Lower lobe of right lung (tissue), 2 donors: Measurements from ENCODE around the gene NPIPB2. TPM values are rescaled to one million over a fixed set of nuclear protein-coding genes. Genes with fewer than 3 reads are reported as not detected.
"Not testable (repeated sequence)": the region's sequence is repeated elsewhere in the genome, so short reads cannot be mapped to it uniquely, and the experiment has no call there.

Experiments
- ATAC-seq, 2 donors: fragments of 200-7000 bp; cut with Tn5 transposase; one replicate each; pipeline ENCODE4 v1.9.1; 2020 to 2022; ENCODE audit warnings: mild to moderate bottlenecking in 2 of 2, moderate library complexity in 2 of 2
- DNase-seq: peaks from one replicate; pipeline ENCODE4 v3.0.0-alpha.2; 2020
- H3K27ac ChIP-seq: fragments of 200-600 bp; one replicate; pipeline ENCODE4 v1.8.0; 2022
- H3K27me3 ChIP-seq: fragments of 200-600 bp; one replicate; pipeline ENCODE4 v1.8.0; 2022; ENCODE audit warnings: low read depth
- H3K36me3 ChIP-seq: fragments of 200-600 bp; one replicate; pipeline ENCODE4 v1.8.0; 2022; ENCODE audit warnings: mild to moderate bottlenecking
- H3K4me1 ChIP-seq: fragments of 200-600 bp; one replicate; pipeline ENCODE4 v1.8.0; 2022
- H3K4me3 ChIP-seq: fragments of 200-600 bp; one replicate; pipeline ENCODE4 v1.8.0; 2022; ENCODE audit warnings: mild to moderate bottlenecking
- H3K9me3 ChIP-seq: fragments of 200-600 bp; one replicate; pipeline ENCODE4 v1.8.0; 2022
- intact Hi-C: fragments of 100-400 bp; cut with DNase I; formaldehyde crosslinking; loops from one replicate; pipeline ENCODE4 v1.11.0; 2022
- total RNA-seq: library from RNA; stranded (reverse); fragmentation: NEBNext Ultra II Directional; extraction: Animal tissue kit (Norgen Biotek cat#: 25700); gene quantifications from one replicate; pipeline ENCODE4 v1.2.1, GENCODE V29; 2021
- TF ChIP-seq, protein P1 (sequence below): fragments of 200-600 bp; IDR thresholded peaks from one replicate; pipeline ENCODE4 v1.8.0; 2022; ENCODE audit warnings: antibody characterized with exemption, mild to moderate bottlenecking
- donor health status: DM: no; HTN: yes; CAD: no; lungs with severe emphysema.

NPIPB2 gene
- total RNA-seq, 1 donor from 2014 or later: 5.6 TPM

DNA sequence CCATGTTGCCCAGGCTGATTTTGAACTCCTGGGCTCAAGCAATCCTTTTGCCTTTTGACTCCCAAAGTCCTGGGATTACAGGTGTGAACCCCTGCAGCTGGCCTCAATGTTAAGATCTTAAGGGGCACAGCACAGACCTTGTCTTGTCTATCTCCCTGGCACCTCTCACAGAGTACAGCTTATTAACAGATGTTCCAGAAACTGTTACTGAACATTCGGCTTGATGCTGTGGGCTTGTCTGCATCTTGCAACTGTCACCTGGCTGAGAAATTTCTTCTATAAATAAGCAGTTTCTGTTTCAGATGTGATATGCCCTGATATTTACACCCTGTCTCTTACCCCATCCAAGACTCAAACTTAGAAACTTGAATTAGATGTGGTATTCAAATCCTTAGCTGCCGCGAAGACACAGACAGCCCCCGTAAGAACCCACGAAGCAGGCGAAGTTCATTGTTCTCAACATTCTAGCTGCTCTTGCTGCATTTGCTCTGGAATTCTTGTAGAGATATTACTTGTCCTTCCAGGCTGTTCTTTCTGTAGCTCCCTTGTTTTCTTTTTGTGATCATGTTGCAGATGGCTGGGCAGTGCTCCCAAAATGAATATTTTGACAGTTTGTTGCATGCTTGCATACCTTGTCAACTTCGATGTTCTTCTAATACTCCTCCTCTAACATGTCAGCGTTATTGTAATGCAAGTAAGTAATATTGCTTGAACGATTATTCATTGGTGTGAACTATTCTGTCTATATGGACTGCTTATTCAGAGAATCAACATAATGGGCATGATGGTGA, 23.1 kb upstream of the NPIPB2 start, which contains the start of gene TNFRSF17:
Gene TNFRSF17, plus strand, starts transcription at position 450 of the 791 bp plus-strand sequence. Its CDS starts 115 bp downstream, at position 565.
- no peaks in the 10 kb centered on the region for H3K4me1 ChIP-seq
- ATAC-seq (peak in 1 of 2 donors; percentile 35), DNase-seq (no peak)
- no peaks in the 10 kb centered on the region for H3K36me3 ChIP-seq
- TF ChIP-seq, protein P1, sequence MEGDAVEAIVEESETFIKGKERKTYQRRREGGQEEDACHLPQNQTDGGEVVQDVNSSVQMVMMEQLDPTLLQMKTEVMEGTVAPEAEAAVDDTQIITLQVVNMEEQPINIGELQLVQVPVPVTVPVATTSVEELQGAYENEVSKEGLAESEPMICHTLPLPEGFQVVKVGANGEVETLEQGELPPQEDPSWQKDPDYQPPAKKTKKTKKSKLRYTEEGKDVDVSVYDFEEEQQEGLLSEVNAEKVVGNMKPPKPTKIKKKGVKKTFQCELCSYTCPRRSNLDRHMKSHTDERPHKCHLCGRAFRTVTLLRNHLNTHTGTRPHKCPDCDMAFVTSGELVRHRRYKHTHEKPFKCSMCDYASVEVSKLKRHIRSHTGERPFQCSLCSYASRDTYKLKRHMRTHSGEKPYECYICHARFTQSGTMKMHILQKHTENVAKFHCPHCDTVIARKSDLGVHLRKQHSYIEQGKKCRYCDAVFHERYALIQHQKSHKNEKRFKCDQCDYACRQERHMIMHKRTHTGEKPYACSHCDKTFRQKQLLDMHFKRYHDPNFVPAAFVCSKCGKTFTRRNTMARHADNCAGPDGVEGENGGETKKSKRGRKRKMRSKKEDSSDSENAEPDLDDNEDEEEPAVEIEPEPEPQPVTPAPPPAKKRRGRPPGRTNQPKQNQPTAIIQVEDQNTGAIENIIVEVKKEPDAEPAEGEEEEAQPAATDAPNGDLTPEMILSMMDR: no peak
- H3K27ac ChIP-seq: no peak within 1 kb of the TSS
- no peaks in the 10 kb centered on the region for H3K27me3 ChIP-seq
- H3K9me3 ChIP-seq: no peaks in the 10 kb centered on the region
- no peak within 1 kb of the TSS for H3K4me3 ChIP-seq
- intact Hi-C loops: no loop called here

DNA sequence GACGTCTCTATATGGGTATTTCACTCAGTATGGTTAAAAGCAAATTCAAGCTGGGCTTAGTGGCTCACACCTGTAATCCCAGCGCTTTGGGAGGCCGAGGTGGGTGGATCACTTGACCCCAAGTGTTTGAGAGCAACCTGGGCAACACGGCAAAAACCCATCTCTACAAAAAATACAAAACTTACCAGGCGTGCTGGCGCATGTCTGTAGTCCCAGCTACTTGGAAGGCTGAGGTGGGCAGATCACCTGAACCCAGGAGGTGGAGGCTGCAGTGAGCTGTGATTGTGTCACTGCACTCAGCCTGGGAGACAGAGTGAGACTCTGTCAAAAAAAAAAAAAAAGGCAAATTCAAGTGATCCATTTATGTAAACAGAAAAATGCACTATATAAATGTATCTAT, 21.9 kb upstream of the NPIPB2 start:
- DNase-seq (no peak), ATAC-seq (no peak)
- H3K4me1 ChIP-seq: no peaks in the 10 kb centered on the region
- no peaks in the 10 kb centered on the region for H3K36me3 ChIP-seq
- H3K4me3 ChIP-seq: no peak overlapping the region
- no peaks in the 10 kb centered on the region for H3K27me3 ChIP-seq
- TF ChIP-seq, protein P1: no peak
- H3K27ac ChIP-seq: no peak overlapping the region
- no peaks in the 10 kb centered on the region for H3K9me3 ChIP-seq
- intact Hi-C loops: no loop called here

DNA sequence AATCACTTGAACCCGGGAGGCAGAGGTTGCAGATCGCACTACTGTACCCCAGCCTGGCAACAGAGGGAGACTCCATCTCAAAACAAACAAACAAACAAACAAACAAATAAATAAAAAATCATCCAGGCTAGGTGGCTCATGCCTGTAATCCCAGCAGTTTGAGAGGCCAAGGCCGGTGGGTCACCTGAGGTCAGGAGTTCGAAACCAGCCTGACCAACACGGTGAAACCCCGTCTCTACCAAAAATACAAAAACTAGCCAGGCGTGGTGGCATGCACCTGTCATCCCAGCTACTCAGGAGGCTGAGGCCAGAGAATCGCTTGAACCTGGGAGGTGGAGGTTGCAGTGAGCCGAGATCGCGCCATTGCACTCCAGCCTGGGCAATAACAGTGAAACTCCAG, 21.1 kb upstream of the NPIPB2 start:
- H3K9me3 ChIP-seq, H3K4me1 ChIP-seq, H3K27me3 ChIP-seq, H3K27ac ChIP-seq, intact Hi-C loops, H3K36me3 ChIP-seq, DNase-seq, H3K4me3 ChIP-seq, ATAC-seq: not testable (repeated sequence)

DNA sequence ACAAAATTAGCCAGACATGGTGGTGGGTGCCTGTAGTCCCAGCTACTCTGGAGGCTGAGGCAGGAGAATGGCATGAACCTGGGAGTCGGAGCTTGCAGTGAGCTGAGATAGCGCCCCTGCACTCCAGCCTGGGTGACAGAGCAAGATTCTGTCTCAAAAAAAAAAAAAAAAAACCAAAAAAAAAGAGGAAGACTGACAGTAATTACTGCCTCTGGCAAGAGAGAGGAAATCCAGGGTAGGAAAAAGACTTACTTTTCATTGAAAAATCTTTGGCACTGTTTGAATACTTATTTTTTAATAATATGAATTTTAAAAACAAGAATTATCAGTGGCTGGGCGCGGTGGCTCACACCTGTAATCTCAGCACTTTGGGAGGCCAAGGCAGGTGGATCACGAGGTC, 20.6 kb upstream of the NPIPB2 start:
- H3K27me3 ChIP-seq, ATAC-seq, H3K4me3 ChIP-seq, H3K4me1 ChIP-seq, DNase-seq, H3K9me3 ChIP-seq, H3K27ac ChIP-seq, H3K36me3 ChIP-seq, intact Hi-C loops: not testable (repeated sequence)

DNA sequence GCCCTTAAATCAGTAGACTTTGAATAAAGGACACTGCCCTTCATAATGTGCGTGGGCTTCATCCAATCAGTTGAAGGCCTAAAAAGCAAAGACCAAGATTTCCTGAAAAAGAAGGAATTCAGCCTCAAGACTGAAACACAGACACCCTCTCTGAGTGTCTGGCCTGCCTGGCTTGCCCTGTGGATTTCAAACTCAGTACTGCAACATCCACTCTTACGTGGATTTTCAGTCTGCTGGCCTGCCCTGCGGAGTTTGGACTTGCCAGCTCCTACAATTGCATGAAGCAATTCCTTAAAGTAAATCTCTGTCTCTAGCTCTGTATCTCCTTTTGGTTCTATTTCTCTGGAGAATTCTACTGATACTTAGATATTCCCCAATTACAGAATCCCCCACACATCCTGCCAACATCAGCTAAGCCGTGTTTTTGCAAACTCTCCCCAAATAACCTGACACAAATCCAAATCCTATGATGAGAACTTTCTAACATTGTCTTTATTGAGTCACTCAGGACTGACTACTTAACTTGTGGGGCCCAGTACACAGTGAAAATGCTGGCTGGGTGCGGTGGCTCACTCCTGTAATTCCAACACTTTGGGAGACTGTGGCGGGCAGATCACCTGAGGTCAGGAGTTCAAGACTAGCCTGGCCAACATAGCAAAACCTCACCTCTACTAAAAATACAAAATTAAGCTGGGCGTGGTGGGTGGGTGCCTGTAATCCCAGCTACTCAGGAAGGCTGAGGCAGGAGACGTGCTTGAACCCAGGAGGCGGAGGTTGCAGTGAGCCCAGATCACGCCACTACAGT, 15.9 kb upstream of the NPIPB2 start:
- DNase-seq: no peak

DNA sequence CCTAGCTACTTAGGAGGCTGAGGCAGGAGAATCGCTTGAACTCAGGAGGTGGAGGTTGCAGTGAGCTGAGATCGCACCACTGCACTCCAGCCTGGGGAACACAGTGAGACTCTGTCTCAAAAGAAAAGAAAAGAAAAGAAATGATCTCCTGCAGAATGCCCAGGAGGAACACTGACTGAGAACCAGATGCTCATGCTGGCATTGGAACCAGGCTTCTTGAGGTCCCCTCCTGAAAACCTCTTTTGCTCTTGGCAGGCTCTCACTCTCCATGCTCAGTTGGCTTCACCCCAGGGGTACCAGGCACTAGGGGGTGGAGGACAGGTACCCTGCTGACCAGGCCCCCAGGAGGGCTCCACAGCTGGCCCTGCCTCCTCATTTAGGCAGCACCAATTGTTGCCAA, 14.7 kb upstream of the NPIPB2 start:
- no peaks in the 10 kb centered on the region for H3K36me3 ChIP-seq
- no peak overlapping the region for H3K4me3 ChIP-seq
- H3K27me3 ChIP-seq: no peaks in the 10 kb centered on the region
- no peaks in the 10 kb centered on the region for H3K4me1 ChIP-seq
- intact Hi-C loops: no loop called here
- DNase-seq: no peak
- ATAC-seq: no peak
- TF ChIP-seq, protein P1: no peak
- H3K9me3 ChIP-seq: no peaks in the 10 kb centered on the region
- no peak overlapping the region for H3K27ac ChIP-seq

More for the DNA sequence above, 15.9 kb upstream of the NPIPB2 start:
- no peak for ATAC-seq
- intact Hi-C loops: no loop called here
- no peaks in the 10 kb centered on the region for H3K4me1 ChIP-seq
- H3K4me3 ChIP-seq: no peak overlapping the region
- no peaks in the 10 kb centered on the region for H3K36me3 ChIP-seq
- no peaks in the 10 kb centered on the region for H3K9me3 ChIP-seq
- no peaks in the 10 kb centered on the region for H3K27me3 ChIP-seq
- no peak overlapping the region for H3K27ac ChIP-seq
- TF ChIP-seq, protein P1: no peak
